OCI-LY1 (cell line): ENCODE measurements around the gene COL6A3.

Source experiments
- EZH2 ChIP-seq: fragments of 200-600 bp; sonication (generic), shearing (Covaris generic); IDR thresholded peaks from 2 replicates; pipeline ENCODE4 v1.8.0; 2017; ENCODE audit warnings: borderline replicate concordance, mixed run types, mild to moderate bottlenecking, antibody characterized with exemption, low read length, moderate library complexity, mixed read lengths
- TF ChIP-seq, protein P1 (sequence below): fragments of 200-600 bp; sonication (generic), shearing (Covaris generic); IDR thresholded peaks from 2 replicates; pipeline ENCODE4 v1.5.1; 2017; ENCODE audit warnings: mild to moderate bottlenecking, antibody characterized with exemption, low read length, moderate library complexity, mixed read lengths

DNA sequence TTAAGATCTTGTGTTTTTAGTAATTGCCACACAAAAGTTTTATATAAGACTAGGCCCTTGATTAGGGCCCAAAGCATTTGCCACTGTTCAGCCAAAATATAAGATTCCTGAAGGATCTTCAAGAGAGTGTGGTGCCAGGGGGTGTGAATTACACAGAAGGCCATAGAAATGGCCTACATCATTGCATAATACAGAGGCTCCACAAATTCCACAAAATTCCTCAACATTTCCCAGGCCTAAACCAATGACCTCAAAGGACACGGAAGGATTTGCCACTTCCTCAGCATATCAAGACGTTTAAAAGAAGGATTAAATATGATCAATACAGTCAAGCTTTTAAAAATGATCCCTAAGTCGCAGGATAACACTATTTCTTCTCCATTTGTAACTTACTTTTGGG is 24.1 kb downstream of the COL6A3 start:
- TF ChIP-seq EZH2: no peak
- TF ChIP-seq, protein P1, sequence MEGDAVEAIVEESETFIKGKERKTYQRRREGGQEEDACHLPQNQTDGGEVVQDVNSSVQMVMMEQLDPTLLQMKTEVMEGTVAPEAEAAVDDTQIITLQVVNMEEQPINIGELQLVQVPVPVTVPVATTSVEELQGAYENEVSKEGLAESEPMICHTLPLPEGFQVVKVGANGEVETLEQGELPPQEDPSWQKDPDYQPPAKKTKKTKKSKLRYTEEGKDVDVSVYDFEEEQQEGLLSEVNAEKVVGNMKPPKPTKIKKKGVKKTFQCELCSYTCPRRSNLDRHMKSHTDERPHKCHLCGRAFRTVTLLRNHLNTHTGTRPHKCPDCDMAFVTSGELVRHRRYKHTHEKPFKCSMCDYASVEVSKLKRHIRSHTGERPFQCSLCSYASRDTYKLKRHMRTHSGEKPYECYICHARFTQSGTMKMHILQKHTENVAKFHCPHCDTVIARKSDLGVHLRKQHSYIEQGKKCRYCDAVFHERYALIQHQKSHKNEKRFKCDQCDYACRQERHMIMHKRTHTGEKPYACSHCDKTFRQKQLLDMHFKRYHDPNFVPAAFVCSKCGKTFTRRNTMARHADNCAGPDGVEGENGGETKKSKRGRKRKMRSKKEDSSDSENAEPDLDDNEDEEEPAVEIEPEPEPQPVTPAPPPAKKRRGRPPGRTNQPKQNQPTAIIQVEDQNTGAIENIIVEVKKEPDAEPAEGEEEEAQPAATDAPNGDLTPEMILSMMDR: no peak
